H1 (cell line): Measurements from ENCODE around the gene KIR3DL3.

Source experiments
- EP300 ChIP-seq, 2 experiments: IDR thresholded peaks; 1 replicate in 1 of 2; 2 replicates in 1 of 2; pipeline ENCODE4 v1.6.1; 2011 to 2012; ENCODE audit warnings: low read depth in 2 of 2, low read length in 2 of 2, mild to moderate bottlenecking in 2 of 2, borderline replicate concordance in 1 of 2, inconsistent platforms in 1 of 2, moderate library complexity in 1 of 2
- JUND ChIP-seq: IDR thresholded peaks from 2 replicates; pipeline ENCODE4 v1.6.1; 2011; ENCODE audit warnings: mild to moderate bottlenecking, improper control_type of control experiment, low read length
- MAX ChIP-seq: IDR thresholded peaks from 2 replicates; pipeline ENCODE4 v1.6.1; 2012; ENCODE audit warnings: inconsistent platforms
- POLR2A ChIP-seq, 2 experiments: IDR thresholded peaks; 1 replicate in 1 of 2; 2 replicates in 1 of 2; pipeline ENCODE4 v1.6.1; 2011; ENCODE audit warnings: low read depth in 2 of 2, low read length in 2 of 2, mild to moderate bottlenecking in 2 of 2; ENCODE audit errors: control extremely low read depth in 1 of 2
- SUZ12 ChIP-seq: fragments of 200-600 bp; sonication (generic); IDR thresholded peaks from 2 replicates; pipeline ENCODE4 v1.6.1; 2012; ENCODE audit warnings: mild to moderate bottlenecking, inconsistent platforms, low read length, moderate library complexity, mixed read lengths
- TAF1 ChIP-seq: IDR thresholded peaks from 2 replicates; pipeline ENCODE4 v1.6.1; 2011; ENCODE audit warnings: mild to moderate bottlenecking, low read depth, low read length
- TBP ChIP-seq: IDR thresholded peaks from 2 replicates; pipeline ENCODE4 v1.6.1; 2011; ENCODE audit warnings: low read depth, low read length, improper control_type of control experiment
- YY1 ChIP-seq: IDR thresholded peaks from 2 replicates; pipeline ENCODE4 v1.6.1; 2011; ENCODE audit warnings: low read depth, mild to moderate bottlenecking, low read length
- ZNF274 ChIP-seq: IDR thresholded peaks from 2 replicates; pipeline ENCODE4 v1.7.0; 2012; ENCODE audit warnings: low read length, borderline replicate concordance; ENCODE audit errors: extremely low read depth
- TF ChIP-seq, protein P1 (sequence below), 3 experiments: IDR thresholded peaks; 1 replicate in 2 of 3; 2 replicates in 1 of 3; pipeline versions ENCODE4 v1.5.1 to v1.6.1; 2011; ENCODE audit warnings: low read length in 3 of 3, mild to moderate bottlenecking in 3 of 3, inconsistent platforms in 2 of 3, low read depth in 1 of 3, moderate library complexity in 1 of 3; ENCODE audit not compliant: insufficient read depth in 1 of 3; ENCODE audit errors: control extremely low read depth in 1 of 3

GRCh38 chr19:54684527-54684926 lies 39.7 kb upstream of the KIR3DL3 start:
- TF ChIP-seq, protein P1, sequence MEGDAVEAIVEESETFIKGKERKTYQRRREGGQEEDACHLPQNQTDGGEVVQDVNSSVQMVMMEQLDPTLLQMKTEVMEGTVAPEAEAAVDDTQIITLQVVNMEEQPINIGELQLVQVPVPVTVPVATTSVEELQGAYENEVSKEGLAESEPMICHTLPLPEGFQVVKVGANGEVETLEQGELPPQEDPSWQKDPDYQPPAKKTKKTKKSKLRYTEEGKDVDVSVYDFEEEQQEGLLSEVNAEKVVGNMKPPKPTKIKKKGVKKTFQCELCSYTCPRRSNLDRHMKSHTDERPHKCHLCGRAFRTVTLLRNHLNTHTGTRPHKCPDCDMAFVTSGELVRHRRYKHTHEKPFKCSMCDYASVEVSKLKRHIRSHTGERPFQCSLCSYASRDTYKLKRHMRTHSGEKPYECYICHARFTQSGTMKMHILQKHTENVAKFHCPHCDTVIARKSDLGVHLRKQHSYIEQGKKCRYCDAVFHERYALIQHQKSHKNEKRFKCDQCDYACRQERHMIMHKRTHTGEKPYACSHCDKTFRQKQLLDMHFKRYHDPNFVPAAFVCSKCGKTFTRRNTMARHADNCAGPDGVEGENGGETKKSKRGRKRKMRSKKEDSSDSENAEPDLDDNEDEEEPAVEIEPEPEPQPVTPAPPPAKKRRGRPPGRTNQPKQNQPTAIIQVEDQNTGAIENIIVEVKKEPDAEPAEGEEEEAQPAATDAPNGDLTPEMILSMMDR (IDR thresholded peaks at IDR 0.05; ENCODE audit: control extremely low read depth in 1 of 3, insufficient read depth in 1 of 3, low read depth in 1 of 3, low read length in 3 of 3): no peak
- TF ChIP-seq JUND: no peak
- TF ChIP-seq ZNF274: no peak
- no peak for TF ChIP-seq MAX
- TF ChIP-seq POLR2A (IDR thresholded peaks at IDR 0.05; ENCODE audit: control extremely low read depth in 1 of 2, low read depth in 2 of 2, low read length in 2 of 2): no peak
- no peak for TF ChIP-seq TBP
- TF ChIP-seq SUZ12: no peak
- no peak for TF ChIP-seq EP300 (IDR thresholded peaks at IDR 0.05; ENCODE audit: borderline replicate concordance in 1 of 2, low read depth in 2 of 2, low read length in 2 of 2)
- no peak for TF ChIP-seq TAF1
- no peak for TF ChIP-seq YY1
